Measurements from ENCODE around the gene DPYSL4. TPM values are rescaled to one million over a fixed set of nuclear protein-coding genes. Genes with fewer than 3 reads are reported as not detected.

The DPYSL4 gene
- total and polyA plus RNA-seq, 7 donors = 0.30 to 1.4 (median 0.82) TPM

- H3K4me1 ChIP-seq = peaks cover 4% of the 10 kb centered on the region
- peaks cover 0 to 29% (median 6%) of the 10 kb centered on the region in 3 donors for H3K27me3 ChIP-seq (ENCODE audit: insufficient read depth in 3 of 3, low read length in 2 of 3)
- TF ChIP-seq, protein P1, sequence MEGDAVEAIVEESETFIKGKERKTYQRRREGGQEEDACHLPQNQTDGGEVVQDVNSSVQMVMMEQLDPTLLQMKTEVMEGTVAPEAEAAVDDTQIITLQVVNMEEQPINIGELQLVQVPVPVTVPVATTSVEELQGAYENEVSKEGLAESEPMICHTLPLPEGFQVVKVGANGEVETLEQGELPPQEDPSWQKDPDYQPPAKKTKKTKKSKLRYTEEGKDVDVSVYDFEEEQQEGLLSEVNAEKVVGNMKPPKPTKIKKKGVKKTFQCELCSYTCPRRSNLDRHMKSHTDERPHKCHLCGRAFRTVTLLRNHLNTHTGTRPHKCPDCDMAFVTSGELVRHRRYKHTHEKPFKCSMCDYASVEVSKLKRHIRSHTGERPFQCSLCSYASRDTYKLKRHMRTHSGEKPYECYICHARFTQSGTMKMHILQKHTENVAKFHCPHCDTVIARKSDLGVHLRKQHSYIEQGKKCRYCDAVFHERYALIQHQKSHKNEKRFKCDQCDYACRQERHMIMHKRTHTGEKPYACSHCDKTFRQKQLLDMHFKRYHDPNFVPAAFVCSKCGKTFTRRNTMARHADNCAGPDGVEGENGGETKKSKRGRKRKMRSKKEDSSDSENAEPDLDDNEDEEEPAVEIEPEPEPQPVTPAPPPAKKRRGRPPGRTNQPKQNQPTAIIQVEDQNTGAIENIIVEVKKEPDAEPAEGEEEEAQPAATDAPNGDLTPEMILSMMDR (IDR thresholded peaks at IDR 0.05) = no peak
- H3K4me3 ChIP-seq = no peak overlapping the region
- DNase-seq (peak; percentile 7 to 47), ATAC-seq (no peak)
- intact Hi-C loops (cut with DNase I) = no loop called here
- 86% methylated on average over 28 of the region's 28 CpGs for WGBS, 3 donors
- no peaks in the 10 kb centered on the region for H3K36me3 ChIP-seq (ENCODE audit: insufficient read depth in 1 of 2, low read depth in 1 of 2)
- no peak overlapping the region for H3K27ac ChIP-seq
- no peaks in the 10 kb centered on the region for H3K9me3 ChIP-seq
Measured at GRCh38 chr10:132192076-132192975, 5.6 kb downstream of the DPYSL4 start.

DNA sequence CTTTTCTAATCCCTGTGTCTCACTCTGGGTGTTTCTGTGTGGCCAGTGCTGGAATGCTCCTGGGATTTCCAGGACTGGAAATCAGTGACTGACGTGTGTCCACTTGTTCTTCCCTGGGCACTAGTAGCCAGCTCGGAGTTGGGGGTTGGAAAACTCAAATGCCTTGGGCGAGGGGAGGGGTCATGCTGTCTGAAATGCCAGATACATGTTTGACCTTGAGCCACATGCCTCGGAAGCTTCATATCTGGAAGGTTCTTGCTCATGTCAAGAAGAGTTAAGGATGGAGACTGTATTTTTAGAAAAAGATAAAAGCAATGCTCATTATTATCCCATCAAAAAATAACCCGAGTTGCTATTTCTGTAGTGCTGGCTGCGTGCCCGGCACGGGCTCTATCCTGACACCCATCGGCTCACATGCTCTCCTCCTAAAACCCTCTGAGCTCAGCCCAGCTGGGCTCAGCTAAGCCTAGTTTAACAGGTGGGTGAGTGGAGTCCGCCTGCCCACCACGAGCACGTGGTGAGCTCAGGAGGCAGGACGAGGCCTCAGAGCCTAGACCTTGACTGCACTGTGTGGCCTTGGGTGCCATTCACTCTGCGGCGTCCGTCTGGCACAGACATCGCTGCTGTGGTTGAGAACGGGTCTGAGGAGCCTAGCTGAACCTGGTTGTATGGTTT is 6.4 kb downstream of the DPYSL4 start:
- Histone ChIP-seq H3K4me1 (no peaks in the 10 kb centered on the region), H3K27ac (no peak overlapping the region), H3K36me3 (ENCODE audit: insufficient read depth in 1 of 2, low read depth in 1 of 2) (no peaks in the 10 kb centered on the region), H3K27me3 (ENCODE audit: insufficient read depth in 3 of 3, low read length in 2 of 3) (peaks cover 0 to 21% (median 3%) of the 10 kb centered on the region in 3 donors), H3K9me3 (no peaks in the 10 kb centered on the region), H3K4me3 (no peak overlapping the region)
- DNase-seq = peak; percentile 14 to 23
- 44 to 49% (median 45%) methylated on average over 18 of the region's 18 CpGs for WGBS, 3 donors
- no peak for ATAC-seq
- intact Hi-C loops (cut with DNase I) = no loop called here
- TF ChIP-seq, protein P1 (IDR thresholded peaks at IDR 0.05) = no peak

DNA sequence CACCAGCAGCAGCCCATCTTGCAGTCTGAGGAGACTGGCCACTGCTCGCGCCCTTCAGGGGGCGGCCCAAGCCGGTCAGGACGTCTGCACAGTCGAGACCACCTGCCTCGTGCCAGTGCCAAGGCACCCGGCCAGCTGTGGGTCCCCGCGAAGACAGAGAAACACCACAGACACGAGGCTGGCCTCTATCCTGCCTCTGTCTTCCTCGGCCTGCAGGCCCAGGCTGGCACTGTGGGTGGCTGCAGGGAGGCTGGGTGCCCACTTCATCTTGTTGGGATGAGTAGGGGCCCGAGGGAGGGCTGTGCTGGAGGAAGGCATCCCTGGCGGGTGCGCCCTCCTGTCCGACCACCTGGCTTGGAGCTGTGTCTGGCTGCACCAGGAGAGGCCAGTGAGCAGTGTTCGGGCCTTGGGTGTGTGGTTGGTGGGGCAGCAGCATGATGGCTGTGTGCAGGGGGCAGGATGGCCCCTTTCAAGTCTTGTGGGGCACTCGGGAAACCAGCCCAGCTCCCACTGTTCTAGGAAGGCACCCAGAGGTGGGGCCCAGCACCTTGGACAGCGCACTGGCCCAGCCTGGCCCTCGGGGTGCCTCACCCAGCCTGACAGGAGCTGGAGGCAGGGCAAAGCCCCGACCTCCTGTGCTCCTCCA is 7.3 kb downstream of the DPYSL4 start:
- TF ChIP-seq, protein P1 (IDR thresholded peaks at IDR 0.05) = no peak
- H3K4me1 ChIP-seq = no peaks in the 10 kb centered on the region
- WGBS, 3 donors = 58 to 68% (median 65%) methylated on average over 21 of the region's 21 CpGs
- ATAC-seq = peak in 2 of 4 donors; percentile 31 to 41
- intact Hi-C loops (cut with DNase I) = no loop called here
- H3K4me3 ChIP-seq = no peak overlapping the region
- DNase-seq = peak; percentile 16 to 34
- H3K36me3 ChIP-seq (ENCODE audit: insufficient read depth in 1 of 2, low read depth in 1 of 2) = no peaks in the 10 kb centered on the region
- peaks cover 0 to 12% (median 3%) of the 10 kb centered on the region in 3 donors for H3K27me3 ChIP-seq (ENCODE audit: insufficient read depth in 3 of 3, low read length in 2 of 3)
- H3K27ac ChIP-seq = no peak overlapping the region
- no peaks in the 10 kb centered on the region for H3K9me3 ChIP-seq

- H3K27me3 ChIP-seq (ENCODE audit: insufficient read depth in 3 of 3, low read length in 2 of 3) = peaks cover 0 to 6% (median 0%) of the 10 kb centered on the region in 3 donors
- no peaks in the 10 kb centered on the region for H3K9me3 ChIP-seq
- 94 to 96% (median 95%) methylated on average over 14 to 15 of the region's 15 CpGs for WGBS, 3 donors
- H3K36me3 ChIP-seq (ENCODE audit: insufficient read depth in 1 of 2, low read depth in 1 of 2) = no peaks in the 10 kb centered on the region
- H3K27ac ChIP-seq = no peak overlapping the region
- DNase-seq (peak; percentile 7 to 48), ATAC-seq (no peak)
- H3K4me1 ChIP-seq = no peaks in the 10 kb centered on the region
- intact Hi-C loops (cut with DNase I) = no loop called here
- TF ChIP-seq, protein P1 (IDR thresholded peaks at IDR 0.05) = no peak
- no peak overlapping the region for H3K4me3 ChIP-seq
Measured at GRCh38 chr10:132194726-132195125, 8.0 kb downstream of the DPYSL4 start.
